Subcutaneous abdominal adipose tissue (tissue), 5 donors: ENCODE data around the gene HOXA10.
A peak's percentile ranks its signal among the peaks of the same experiment; 100 is the strongest.

ENCODE experiments used
- H3K27ac ChIP-seq: one replicate; pipeline ENCODE4 v1.7.0; 2013; ENCODE audit warnings: low read depth, mild to moderate bottlenecking, inconsistent platforms, low read length, moderate library complexity
- H3K27me3 ChIP-seq, 5 donors: one replicate each; pipeline ENCODE4 v1.7.0; 2013; ENCODE audit warnings: low read length in 5 of 5, inconsistent platforms in 1 of 5; ENCODE audit not compliant: control insufficient read depth in 5 of 5, insufficient read depth in 4 of 5
- H3K36me3 ChIP-seq, 5 donors: one replicate each; pipeline ENCODE4 v1.7.0; 2013; ENCODE audit warnings: low read length in 5 of 5; ENCODE audit not compliant: control insufficient read depth in 5 of 5, insufficient read depth in 5 of 5
- H3K4me1 ChIP-seq, 5 donors: one replicate each; pipeline ENCODE4 v1.7.0; 2013; ENCODE audit warnings: low read length in 5 of 5, mild to moderate bottlenecking in 3 of 5, moderate library complexity in 1 of 5; ENCODE audit not compliant: control insufficient read depth in 5 of 5, insufficient read depth in 5 of 5
- H3K4me3 ChIP-seq, 5 donors: one replicate each; pipeline ENCODE4 v1.7.0; 2013; ENCODE audit warnings: low read length in 5 of 5, low read depth in 1 of 5
- H3K9ac ChIP-seq, 5 donors: one replicate each; pipeline ENCODE4 v1.7.0; 2013; ENCODE audit warnings: low read length in 5 of 5, mild to moderate bottlenecking in 4 of 5, moderate library complexity in 3 of 5
- H3K9me3 ChIP-seq, 5 donors: one replicate each; pipeline ENCODE4 v1.7.0; 2013; ENCODE audit warnings: low read length in 5 of 5; ENCODE audit not compliant: control insufficient read depth in 5 of 5
- donor health status: healthy.
- donor health status: healthy.
- donor health status: healthy.
- donor health status: healthy.
- donor health status: healthy.

HOXA10 gene

GRCh38 chr7:27145914-27146412 is 28.2 kb downstream of the HOXA10 start:
- peaks cover 0 to 4% (median 0%) of the 10 kb centered on the region in 5 donors for H3K27me3 ChIP-seq
- peak overlapping the region; percentile 95 for H3K27ac ChIP-seq
- H3K9ac ChIP-seq: peak overlapping the region in 1 of 5 donors; percentile 8
- H3K9me3 ChIP-seq: no peaks in the 10 kb centered on the region
- peaks cover 9 to 88% (median 87%) of the 10 kb centered on the region in 5 donors for H3K4me1 ChIP-seq
- H3K4me3 ChIP-seq: peak overlapping the region in 2 of 5 donors; percentile 36 to 37
- peaks cover 4 to 25% (median 16%) of the 10 kb centered on the region in 5 donors for H3K36me3 ChIP-seq

- H3K9ac ChIP-seq: peak overlapping the region in 2 of 5 donors; percentile 10 to 35
These were observed 28.8 kb downstream of the HOXA10 start for GRCh38 chr7:27145165-27145913.

GRCh38 chr7:27144781-27145164 is 29.3 kb downstream of the HOXA10 start:
- H3K27ac ChIP-seq: peak overlapping the region; percentile 95
- no peaks in the 10 kb centered on the region for H3K9me3 ChIP-seq
- peaks cover 0 to 4% (median 0%) of the 10 kb centered on the region in 5 donors for H3K27me3 ChIP-seq
- H3K4me1 ChIP-seq: peaks cover 11 to 89% (median 86%) of the 10 kb centered on the region in 5 donors
- peak overlapping the region in 2 of 5 donors; percentile 24 to 37 for H3K4me3 ChIP-seq
- H3K9ac ChIP-seq: peak overlapping the region in 2 of 5 donors; percentile 10 to 35
- peaks cover 4 to 25% (median 16%) of the 10 kb centered on the region in 5 donors for H3K36me3 ChIP-seq

More at GRCh38 chr7:27145165-27145913, 28.8 kb downstream of the HOXA10 start:
- H3K9me3 ChIP-seq: no peaks in the 10 kb centered on the region
- H3K4me1 ChIP-seq: peaks cover 9 to 89% (median 86%) of the 10 kb centered on the region in 5 donors
- peak overlapping the region; percentile 95 for H3K27ac ChIP-seq
- H3K4me3 ChIP-seq: peak overlapping the region in 3 of 5 donors; percentile 24 to 37 (median 36)
- peaks cover 4 to 25% (median 16%) of the 10 kb centered on the region in 5 donors for H3K36me3 ChIP-seq
- peaks cover 0 to 4% (median 0%) of the 10 kb centered on the region in 5 donors for H3K27me3 ChIP-seq

DNA sequence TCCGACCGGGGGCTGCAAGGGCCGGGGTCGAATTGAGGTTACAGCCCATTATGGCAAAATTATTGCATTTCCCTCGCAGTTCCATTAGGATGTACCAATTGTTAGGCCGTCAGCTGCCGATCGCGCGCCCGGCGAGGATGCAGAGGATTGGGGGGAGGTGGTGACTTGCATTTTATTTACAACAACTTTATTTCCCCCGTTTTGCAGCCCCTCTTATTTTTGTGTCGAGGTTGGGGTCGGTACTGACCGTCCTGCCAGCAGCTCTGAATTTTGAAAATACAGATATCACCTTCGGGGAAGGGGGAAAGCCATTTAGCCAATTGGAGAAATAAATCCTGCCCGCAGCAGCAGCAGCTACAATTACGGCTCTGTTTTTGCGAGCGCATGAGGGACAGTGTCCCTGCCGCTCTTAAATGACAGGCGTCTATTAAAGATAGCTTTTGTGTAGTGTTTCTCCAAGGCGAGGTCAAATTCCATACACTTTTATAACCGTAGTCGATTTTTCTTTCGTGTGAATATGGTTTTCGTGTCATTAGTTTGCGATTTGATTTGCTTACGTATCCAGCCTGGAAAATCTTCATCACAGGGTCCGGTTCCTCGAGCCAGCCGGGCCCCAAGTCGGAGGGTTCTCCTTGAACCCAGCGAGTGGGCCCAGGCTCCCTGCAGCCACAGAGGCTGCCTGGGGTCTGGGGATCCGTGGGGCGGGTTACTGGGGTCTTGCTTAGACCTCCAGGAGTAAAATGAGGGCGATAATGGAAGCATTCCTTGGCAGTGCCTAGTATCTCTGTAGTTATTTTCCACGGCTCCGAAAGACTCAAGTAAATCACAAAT is 30.0 kb downstream of the HOXA10 start:
- peaks cover 4 to 27% (median 16%) of the 10 kb centered on the region in 5 donors for H3K36me3 ChIP-seq
- no peaks in the 10 kb centered on the region for H3K9me3 ChIP-seq
- peaks cover 0 to 4% (median 0%) of the 10 kb centered on the region in 5 donors for H3K27me3 ChIP-seq
- H3K4me3 ChIP-seq: peak overlapping the region in 4 of 5 donors; percentile 55 to 84 (median 74)
- peaks cover 9 to 88% (median 86%) of the 10 kb centered on the region in 5 donors for H3K4me1 ChIP-seq
- peak overlapping the region; percentile 95 for H3K27ac ChIP-seq
- no peak overlapping the region for H3K9ac ChIP-seq

GRCh38 chr7:27143023-27143949 is 30.8 kb downstream of the HOXA10 start, which contains the start of gene HOXA5:
Gene HOXA5, minus strand, starts transcription at chr7:27143681. Its CDS starts 74 bp downstream, at chr7:27143607.
- Histone ChIP-seq H3K4me1 (peaks cover 7 to 88% (median 86%) of the 10 kb centered on the region in 5 donors), H3K4me3 (peak within 1 kb of the TSS; percentile 69 to 84 (median 75)), H3K9me3 (no peaks in the 10 kb centered on the region), H3K27me3 (peaks cover 0 to 3% (median 0%) of the 10 kb centered on the region in 5 donors), H3K27ac (peak within 1 kb of the TSS; percentile 95), H3K9ac (peak within 1 kb of the TSS; percentile 56 to 79 (median 76)), H3K36me3 (peaks cover 4 to 27% (median 16%) of the 10 kb centered on the region in 5 donors)

DNA sequence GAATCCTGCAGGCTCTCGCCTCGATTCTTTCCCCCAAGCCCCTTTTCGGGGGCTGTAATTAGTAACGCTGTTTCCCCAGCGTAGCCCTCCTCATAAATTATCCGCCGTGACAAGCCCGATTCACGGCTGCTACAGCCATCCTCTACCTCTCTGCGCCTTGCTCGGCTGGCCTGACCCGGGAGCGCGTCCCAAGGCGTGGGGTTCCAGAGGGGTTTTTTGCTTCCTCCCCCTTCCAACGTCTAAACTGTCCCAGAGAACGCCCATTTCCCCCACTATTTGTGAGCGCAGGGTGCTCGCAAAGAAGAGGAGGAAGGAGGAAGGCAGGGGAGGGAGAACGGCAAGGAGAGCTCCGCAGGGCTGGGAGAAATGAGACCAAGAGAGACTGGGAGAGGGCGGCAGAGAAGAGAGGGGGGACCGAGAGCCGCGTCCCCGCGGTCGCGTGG is 31.5 kb downstream of the HOXA10 start:
- Histone ChIP-seq H3K36me3 (peaks cover 4 to 27% (median 16%) of the 10 kb centered on the region in 5 donors), H3K4me3 (peak overlapping the region; percentile 69 to 84 (median 75)), H3K9me3 (no peaks in the 10 kb centered on the region), H3K27ac (peak overlapping the region; percentile 95), H3K4me1 (peaks cover 6 to 91% (median 86%) of the 10 kb centered on the region in 5 donors), H3K27me3 (no peaks in the 10 kb centered on the region), H3K9ac (peak overlapping the region; percentile 56 to 79 (median 76))

DNA sequence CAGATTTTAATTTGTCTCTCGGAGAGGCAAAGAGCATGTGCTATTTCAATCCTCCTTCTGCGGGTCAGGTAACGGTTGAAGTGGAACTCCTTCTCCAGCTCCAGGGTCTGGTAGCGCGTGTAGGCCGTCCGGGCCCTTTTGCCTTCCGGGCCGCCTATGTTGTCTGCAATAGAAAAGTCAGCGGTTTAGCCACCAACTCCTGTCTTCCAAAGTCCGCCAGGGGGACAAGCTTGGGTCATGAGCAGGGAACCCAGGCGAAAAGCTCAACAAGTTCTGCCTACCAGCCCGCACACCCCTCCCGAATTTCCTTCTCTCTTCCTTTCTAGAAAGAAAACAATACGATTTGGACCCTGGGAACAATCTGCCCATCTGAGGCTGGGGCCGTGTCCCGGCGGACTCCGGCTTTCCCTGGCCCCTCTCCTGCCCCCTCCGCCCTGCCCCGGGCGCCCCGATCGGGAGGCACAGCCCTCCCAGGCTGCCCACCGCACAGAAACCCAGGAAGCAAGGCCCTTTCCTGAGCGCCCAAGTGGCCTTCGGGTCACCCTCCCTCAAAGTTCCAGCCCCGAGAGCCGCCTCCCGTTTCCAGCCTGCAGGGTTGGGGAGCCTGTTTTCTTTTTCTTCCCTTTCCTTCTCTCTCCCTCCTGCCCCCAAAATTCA is 32.1 kb downstream of the HOXA10 start:
- no peaks in the 10 kb centered on the region for H3K9me3 ChIP-seq
- peak overlapping the region; percentile 95 for H3K27ac ChIP-seq
- no peaks in the 10 kb centered on the region for H3K27me3 ChIP-seq
- H3K9ac ChIP-seq: peak overlapping the region; percentile 56 to 79 (median 76)
- H3K36me3 ChIP-seq: peaks cover 4 to 27% (median 16%) of the 10 kb centered on the region in 5 donors
- peaks cover 6 to 91% (median 86%) of the 10 kb centered on the region in 5 donors for H3K4me1 ChIP-seq
- H3K4me3 ChIP-seq: peak overlapping the region; percentile 69 to 84 (median 75)

DNA sequence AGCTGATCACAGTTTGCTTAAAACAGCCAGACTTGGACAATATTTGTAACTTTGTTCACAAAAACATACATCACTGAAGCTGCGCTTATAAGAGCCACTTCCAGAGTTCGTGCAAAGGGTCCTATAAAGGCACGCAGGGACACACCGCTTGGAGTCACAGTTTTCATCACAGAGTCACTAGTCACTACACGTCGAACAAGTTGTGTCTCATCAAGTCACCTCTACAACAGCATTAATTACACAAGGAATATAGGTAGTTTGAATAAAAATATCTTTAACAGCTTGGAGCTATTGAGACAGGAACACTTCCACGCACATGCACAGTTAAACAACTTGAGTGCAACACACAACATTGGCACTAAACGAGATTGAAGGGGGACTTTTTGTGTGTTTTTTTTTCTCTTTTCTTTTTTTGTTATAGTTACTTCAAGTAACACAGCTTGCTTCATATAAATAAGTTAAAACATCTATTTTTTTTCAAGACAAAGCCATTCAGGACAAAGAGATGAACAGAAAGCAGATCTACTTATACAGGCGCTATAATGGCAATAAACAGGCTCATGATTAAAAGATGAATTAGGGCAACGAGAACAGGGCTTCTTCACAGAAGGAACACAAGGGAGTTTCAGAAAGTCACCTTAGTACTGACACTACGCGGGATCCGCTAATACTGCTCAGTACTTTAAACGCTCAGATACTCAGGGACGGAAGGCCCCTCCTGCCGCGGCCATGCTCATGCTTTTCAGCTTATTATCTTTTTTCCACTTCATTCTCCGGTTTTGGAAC is 32.8 kb downstream of the HOXA10 start:
- Histone ChIP-seq H3K27me3 (no peaks in the 10 kb centered on the region), H3K36me3 (peaks cover 4 to 27% (median 16%) of the 10 kb centered on the region in 5 donors), H3K9ac (peak overlapping the region; percentile 48 to 79 (median 76)), H3K27ac (peak overlapping the region; percentile 95), H3K9me3 (no peaks in the 10 kb centered on the region), H3K4me3 (peak overlapping the region; percentile 69 to 84 (median 75)), H3K4me1 (peaks cover 2 to 91% (median 86%) of the 10 kb centered on the region in 5 donors)
